ENCODE measurements around the gene MORN1. TPM values are rescaled to one million over a fixed set of nuclear protein-coding genes. Genes with fewer than 3 reads are reported as not detected.
A peak's percentile ranks its signal among the peaks of the same experiment; 100 is the strongest.

The MORN1 gene
- total and polyA plus RNA-seq, 11 donors: 2.2 to 8.2 (median 3.8) TPM

DNA sequence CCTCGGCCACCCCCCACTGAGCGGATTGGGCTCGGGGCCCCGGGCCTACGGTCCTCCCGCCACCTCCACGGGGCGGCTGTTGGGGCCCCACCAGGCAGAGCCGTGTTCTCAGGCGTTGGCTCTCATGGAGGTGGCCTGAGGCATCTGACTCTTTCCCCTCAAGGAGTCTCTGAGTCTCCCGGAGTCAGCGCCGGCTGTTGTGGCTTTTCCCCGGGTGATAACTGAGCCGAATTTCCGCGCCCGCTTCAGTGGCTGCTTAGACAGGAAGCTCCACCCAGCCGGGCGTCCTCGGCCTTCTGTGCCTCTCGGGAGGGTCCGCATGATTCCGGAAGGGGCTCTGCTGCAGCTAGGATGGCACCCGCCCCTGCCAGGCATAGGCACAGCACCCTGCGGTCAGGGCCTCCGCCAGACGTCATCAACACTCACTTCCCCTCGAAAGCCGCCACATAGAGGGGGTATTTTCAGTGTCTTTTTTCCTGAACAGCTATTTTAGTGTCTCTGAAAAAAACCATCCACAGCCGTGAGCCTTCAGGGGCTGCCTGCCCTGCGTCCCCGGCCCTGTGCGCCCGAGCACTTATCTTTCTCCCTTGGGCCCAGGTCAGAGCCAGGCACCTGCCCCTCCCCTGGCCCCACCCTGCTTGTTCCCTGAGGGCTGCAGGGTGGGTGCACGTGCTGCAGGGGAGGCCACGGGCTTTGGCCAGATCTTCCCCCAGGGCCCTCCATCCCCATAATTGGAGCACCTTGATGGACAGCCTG is 90.3 kb downstream of the MORN1 start:
- ATAC-seq: peak; percentile 55 to 76 (median 62)
- Histone ChIP-seq H3K9me3 (no peaks in the 10 kb centered on the region), H3K27ac (peak overlapping the region; percentile 74 to 99 (median 89)), H3K4me3 (peak overlapping the region in 11 of 12 donors; percentile 21 to 59 (median 37)), H3K27me3 (no peaks in the 10 kb centered on the region), H3K36me3 (peaks cover 0 to 47% (median 30%) of the 10 kb centered on the region in 9 donors), H3K4me1 (peaks cover 23 to 78% (median 46%) of the 10 kb centered on the region in 12 donors)
- peak; percentile 87 to 94 (median 90) for DNase-seq
- 23 to 39% (median 30%) methylated on average over 29 to 37 of the region's 37 CpGs for WGBS, 4 donors
- TF ChIP-seq POLR2A (IDR thresholded peaks at IDR 0.05): no peak
- TF ChIP-seq, protein P1, sequence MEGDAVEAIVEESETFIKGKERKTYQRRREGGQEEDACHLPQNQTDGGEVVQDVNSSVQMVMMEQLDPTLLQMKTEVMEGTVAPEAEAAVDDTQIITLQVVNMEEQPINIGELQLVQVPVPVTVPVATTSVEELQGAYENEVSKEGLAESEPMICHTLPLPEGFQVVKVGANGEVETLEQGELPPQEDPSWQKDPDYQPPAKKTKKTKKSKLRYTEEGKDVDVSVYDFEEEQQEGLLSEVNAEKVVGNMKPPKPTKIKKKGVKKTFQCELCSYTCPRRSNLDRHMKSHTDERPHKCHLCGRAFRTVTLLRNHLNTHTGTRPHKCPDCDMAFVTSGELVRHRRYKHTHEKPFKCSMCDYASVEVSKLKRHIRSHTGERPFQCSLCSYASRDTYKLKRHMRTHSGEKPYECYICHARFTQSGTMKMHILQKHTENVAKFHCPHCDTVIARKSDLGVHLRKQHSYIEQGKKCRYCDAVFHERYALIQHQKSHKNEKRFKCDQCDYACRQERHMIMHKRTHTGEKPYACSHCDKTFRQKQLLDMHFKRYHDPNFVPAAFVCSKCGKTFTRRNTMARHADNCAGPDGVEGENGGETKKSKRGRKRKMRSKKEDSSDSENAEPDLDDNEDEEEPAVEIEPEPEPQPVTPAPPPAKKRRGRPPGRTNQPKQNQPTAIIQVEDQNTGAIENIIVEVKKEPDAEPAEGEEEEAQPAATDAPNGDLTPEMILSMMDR (IDR thresholded peaks at IDR 0.05): no peak
- intact Hi-C loops (cut with DNase I): loop anchor here in 2 of 10 donors (5.0 kb wide), 1 partner anchor 69 kb away; no protein-coding TSS in a partner anchor

DNA sequence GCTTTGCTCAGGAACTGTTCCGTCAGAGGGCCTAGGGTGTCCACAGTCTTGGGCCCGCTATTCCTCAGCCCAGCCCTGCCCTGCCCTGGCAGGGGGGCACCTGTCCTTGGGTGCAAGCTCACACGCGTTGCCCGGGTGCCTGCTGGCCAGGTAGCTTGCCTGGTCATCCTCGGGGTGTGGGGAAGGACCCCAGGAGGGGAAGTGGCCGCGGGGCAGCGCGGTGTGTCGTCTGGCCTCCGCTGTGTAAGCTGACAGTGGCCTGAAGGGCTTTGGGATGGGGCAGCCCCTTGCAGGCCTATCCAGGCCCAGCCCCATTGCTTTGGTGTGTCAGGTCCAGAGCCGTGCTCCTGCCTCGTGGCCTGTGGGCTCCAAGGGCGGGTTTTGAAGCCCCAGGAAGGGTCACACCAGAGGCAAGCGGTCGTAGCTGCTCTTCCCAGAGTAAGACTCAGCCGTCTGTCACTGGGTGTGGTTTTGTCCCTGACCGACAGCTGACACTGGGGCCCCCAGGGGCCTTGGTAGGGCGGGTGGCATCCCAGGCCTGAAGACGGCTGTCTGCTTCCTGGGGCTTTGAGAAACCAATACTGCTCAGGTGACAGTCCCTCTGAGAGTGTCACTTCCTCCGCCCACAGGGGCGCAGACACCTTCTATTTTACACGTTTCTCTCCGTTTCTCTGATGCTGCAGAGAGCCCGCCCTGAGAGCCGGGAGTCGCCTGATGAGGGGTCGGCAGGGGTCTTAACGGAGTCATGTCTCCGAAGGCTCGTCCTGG is 91.2 kb downstream of the MORN1 start:
- intact Hi-C loops (cut with DNase I): loop anchor here in 2 of 10 donors (5.0 kb wide), 1 partner anchor 68 kb away; no protein-coding TSS in a partner anchor
- DNase-seq: no peak
- ATAC-seq: peak in 2 of 4 donors; percentile 11 to 15
- Histone ChIP-seq H3K9me3 (no peaks in the 10 kb centered on the region), H3K27me3 (no peaks in the 10 kb centered on the region), H3K36me3 (peaks cover 0 to 38% (median 22%) of the 10 kb centered on the region in 9 donors), H3K4me3 (peak overlapping the region in 11 of 12 donors; percentile 21 to 59 (median 37)), H3K4me1 (peaks cover 23 to 82% (median 50%) of the 10 kb centered on the region in 12 donors), H3K27ac (peak overlapping the region; percentile 74 to 99 (median 89))
- 54 to 67% (median 62%) methylated on average over 23 to 32 of the region's 32 CpGs for WGBS, 4 donors
- TF ChIP-seq POLR2A (IDR thresholded peaks at IDR 0.05): no peak
- TF ChIP-seq, protein P1 (IDR thresholded peaks at IDR 0.05): no peak

DNA sequence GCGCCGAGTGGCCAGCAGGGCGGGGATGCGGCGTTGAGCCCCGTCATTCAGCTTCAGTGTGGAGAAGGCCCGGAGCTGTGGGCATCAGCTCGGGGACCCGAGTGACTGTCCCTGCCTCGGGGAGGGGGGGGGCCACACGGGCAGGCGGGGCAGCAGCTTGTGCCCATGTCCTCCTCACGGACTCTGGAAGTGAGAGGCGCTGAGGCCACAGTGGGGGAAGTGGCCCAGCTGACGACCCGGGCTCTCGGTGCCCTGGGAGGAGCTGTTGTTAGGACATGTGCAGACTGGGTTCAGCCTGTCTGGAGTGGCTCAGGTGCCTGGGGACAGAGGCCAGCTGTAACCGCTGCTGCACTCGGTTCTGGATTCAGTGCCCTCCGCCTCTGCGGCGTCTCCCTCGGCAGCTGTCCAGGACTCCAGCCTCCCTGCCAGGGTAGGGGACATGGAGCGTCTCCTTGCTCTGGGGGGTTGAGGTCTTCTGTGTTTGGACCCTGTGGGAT is 92.2 kb downstream of the MORN1 start:
- Histone ChIP-seq H3K27me3 (no peaks in the 10 kb centered on the region), H3K9me3 (no peaks in the 10 kb centered on the region), H3K4me3 (peak overlapping the region in 2 of 12 donors; percentile 18 to 52), H3K4me1 (peaks cover 23 to 84% (median 57%) of the 10 kb centered on the region in 12 donors), H3K27ac (peak overlapping the region in 11 of 12 donors; percentile 77 to 99 (median 89)), H3K36me3 (peaks cover 0 to 28% (median 12%) of the 10 kb centered on the region in 9 donors)
- 32 to 44% (median 39%) methylated on average over 5 to 24 of the region's 24 CpGs for WGBS, 4 donors
- DNase-seq: peak in 3 of 5 donors; percentile 64 to 86 (median 80)
- TF ChIP-seq, protein P1 (IDR thresholded peaks at IDR 0.05): no peak
- TF ChIP-seq POLR2A (IDR thresholded peaks at IDR 0.05): no peak
- ATAC-seq: peak; percentile 48 to 69 (median 68)
- intact Hi-C loops (cut with DNase I): loop anchor here in 2 of 10 donors (5.0 to 10.0 kb wide), 2 partner anchors 54 to 57 kb away; no protein-coding TSS in a partner anchor
